Colonic mucosa (tissue), 4 donors: ENCODE data around the gene DHRS7C. TPM values are rescaled to one million over a fixed set of nuclear protein-coding genes. Genes with fewer than 3 reads are reported as not detected.

Source experiments
- DNase-seq: peaks from one replicate; pipeline ENCODE4 v3.0.0-alpha.2; 2020
- H3K27ac ChIP-seq: fragments of 200-600 bp; one replicate; pipeline ENCODE4 v1.8.0; 2021
- H3K27me3 ChIP-seq: fragments of 200-600 bp; one replicate; pipeline ENCODE4 v1.8.0; 2021
- H3K36me3 ChIP-seq: fragments of 200-600 bp; one replicate; pipeline ENCODE4 v1.8.0; 2021
- H3K4me1 ChIP-seq: fragments of 200-600 bp; one replicate; pipeline ENCODE4 v1.8.0; 2021; ENCODE audit warnings: mild to moderate bottlenecking
- H3K4me3 ChIP-seq: fragments of 200-600 bp; one replicate; pipeline ENCODE4 v1.8.0; 2021
- H3K9ac ChIP-seq, 2 donors: one replicate each; pipeline ENCODE4 v1.7.0; 2013; ENCODE audit warnings: control low read depth in 2 of 2, low read depth in 2 of 2, low read length in 2 of 2
- H3K9me3 ChIP-seq: fragments of 200-600 bp; one replicate; pipeline ENCODE4 v1.8.0; 2021
- CTCF ChIP-seq: fragments of 200-600 bp; IDR thresholded peaks from one replicate; pipeline ENCODE4 v1.8.0; 2022; ENCODE audit warnings: antibody characterized with exemption, mild to moderate bottlenecking
- intact Hi-C: fragments of 100-400 bp; cut with DNase I; formaldehyde crosslinking; loops from one replicate; pipeline ENCODE4 v1.14.1; 2022
- total RNA-seq, 2 donors: library from RNA; stranded (reverse); fragmentation: NEBNext Ultra II Directional in 1 of 2; extraction: Animal tissue kit (Norgen Biotek cat#: 25700) in 1 of 2; gene quantifications; one replicate each; pipeline ENCODE4 v1.2.1, GENCODE V29; 2021
- donor health status: healthy.
- donor health status: DM: no; HTN: no; CAD: no.
- donor health status: DM: no; HTN: no; CAD: no.

The DHRS7C gene
- total RNA-seq, 2 donors from 2014 or later, result 0.40 TPM; not detected in 1

- TF ChIP-seq CTCF, result no peak
- DNase-seq, result no peak
- intact Hi-C loops, result no loop called here
- Histone ChIP-seq H3K4me1 (no peaks in the 10 kb centered on the region), H3K27ac (no peak overlapping the region), H3K27me3 (no peaks in the 10 kb centered on the region), H3K9me3 (no peaks in the 10 kb centered on the region), H3K4me3 (no peak overlapping the region), H3K36me3 (no peaks in the 10 kb centered on the region), H3K9ac (no peak overlapping the region)
Observed at GRCh38 chr17:9725575-9725974, 65.8 kb downstream of the DHRS7C start.

Other genes starting within 250 kb of the DHRS7C start
- 10 to 100 TPM; 41.6 to 57.2 TPM for gene STX8, start 215.8 kb downstream of the DHRS7C start, total RNA-seq
- gene CFAP52, start 214.9 kb downstream of the DHRS7C start, total RNA-seq, result not detected
- gene USP43, start 146.1 kb downstream of the DHRS7C start, total RNA-seq, result 10 to 100 TPM; 14.2 to 15.6 TPM
- not detected for gene GSG1L2, start 30.5 kb upstream of the DHRS7C start, total RNA-seq
- gene GLP2R, start 34.3 kb upstream of the DHRS7C start, total RNA-seq, result 1 to 10 TPM; 2.1 to 4.8 TPM
- gene RCVRN, start 113.7 kb upstream of the DHRS7C start, total RNA-seq, result not detected